ENCODE results near the gene EFCAB5.
"Not testable (repeated sequence)": the region's sequence is repeated elsewhere in the genome, so short reads cannot be mapped to it uniquely, and the experiment has no call there.

The EFCAB5 gene

DNA sequence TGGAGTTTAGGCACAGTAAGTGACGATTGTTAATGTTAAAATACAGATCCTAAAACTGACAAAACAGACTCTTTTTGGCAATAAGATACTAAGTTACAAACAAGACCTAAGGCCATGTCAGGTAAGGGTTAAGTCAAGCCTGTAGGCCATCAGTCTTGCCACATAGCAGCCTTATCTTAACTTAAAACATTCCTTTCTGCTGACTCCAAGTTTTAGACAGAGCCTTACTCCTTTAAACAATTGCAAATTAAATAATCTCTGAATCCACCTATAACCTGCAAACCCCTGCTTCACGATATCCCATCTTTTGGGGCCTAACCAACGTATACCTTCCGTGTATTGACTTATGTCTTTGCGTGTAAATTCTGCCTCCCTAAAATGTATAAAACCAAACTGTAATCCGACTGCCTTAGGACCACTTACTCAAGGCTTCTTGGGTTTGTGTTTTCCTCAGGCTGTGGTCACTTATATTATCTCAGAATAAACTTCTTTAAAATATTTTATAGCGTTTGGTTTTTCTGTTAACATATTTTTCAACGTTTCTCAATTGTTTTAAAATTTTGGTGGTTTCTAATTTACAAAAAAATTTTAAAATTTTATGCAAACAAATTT is 64.4 kb downstream of the EFCAB5 start:
- DNase-seq (ENCODE audit: low read depth): no peak

GRCh38 chr17:30011934-30012333 is 70.5 kb downstream of the EFCAB5 start:
- DNase-seq (ENCODE audit: low read depth): not testable (repeated sequence)

DNA sequence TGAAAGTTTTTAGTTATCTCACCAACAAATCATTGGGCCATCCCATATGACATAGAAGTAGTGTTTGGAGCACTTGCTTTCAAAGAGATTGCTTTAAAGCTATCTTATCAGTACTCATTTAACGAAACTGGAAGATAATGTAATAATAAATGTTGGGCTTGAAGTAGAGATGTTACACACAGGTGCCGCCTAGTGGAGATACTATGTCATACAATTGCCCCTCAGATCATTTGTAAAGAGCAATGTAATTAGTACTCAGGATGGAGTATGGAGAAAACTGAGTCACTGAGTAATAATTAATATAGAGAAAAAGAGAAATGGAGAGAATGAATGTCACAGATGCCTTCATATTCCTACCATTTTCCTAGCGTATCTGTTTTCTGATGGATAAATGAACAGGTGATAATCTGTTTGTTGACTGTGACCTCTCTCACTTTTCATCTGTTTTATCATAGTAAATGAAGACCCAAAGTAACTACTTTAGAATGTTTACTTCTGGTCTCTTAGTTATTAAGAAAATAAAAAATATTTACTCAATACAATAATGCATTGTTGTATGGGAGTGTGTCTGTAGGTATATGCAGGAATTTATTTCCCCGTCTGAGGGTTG is 80.4 kb downstream of the EFCAB5 start:
- DNase-seq (ENCODE audit: low read depth): peak; percentile 33

GRCh38 chr17:30025325-30025724 is 83.9 kb downstream of the EFCAB5 start:
- DNase-seq (ENCODE audit: low read depth): not testable (repeated sequence)

DNA sequence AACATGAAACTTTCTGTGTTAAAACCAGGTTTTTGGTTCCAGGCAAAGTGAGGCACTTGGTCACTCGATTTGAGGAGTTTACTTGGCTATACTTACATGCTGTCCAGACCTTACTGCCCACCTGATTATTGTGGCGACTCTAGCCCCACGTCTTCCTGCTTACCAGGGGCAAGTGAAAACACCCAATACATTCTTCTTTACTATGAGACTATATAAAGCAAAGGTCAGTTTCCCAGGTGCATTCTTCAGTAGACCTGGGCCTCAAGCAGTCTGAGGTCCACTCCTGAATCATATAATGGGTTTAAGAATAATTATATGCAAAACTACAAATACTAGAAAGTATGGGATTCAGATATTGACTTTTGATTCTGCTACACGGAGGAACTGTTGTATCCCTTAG is 86.2 kb downstream of the EFCAB5 start:
- no peak for DNase-seq (ENCODE audit: low read depth)

DNA sequence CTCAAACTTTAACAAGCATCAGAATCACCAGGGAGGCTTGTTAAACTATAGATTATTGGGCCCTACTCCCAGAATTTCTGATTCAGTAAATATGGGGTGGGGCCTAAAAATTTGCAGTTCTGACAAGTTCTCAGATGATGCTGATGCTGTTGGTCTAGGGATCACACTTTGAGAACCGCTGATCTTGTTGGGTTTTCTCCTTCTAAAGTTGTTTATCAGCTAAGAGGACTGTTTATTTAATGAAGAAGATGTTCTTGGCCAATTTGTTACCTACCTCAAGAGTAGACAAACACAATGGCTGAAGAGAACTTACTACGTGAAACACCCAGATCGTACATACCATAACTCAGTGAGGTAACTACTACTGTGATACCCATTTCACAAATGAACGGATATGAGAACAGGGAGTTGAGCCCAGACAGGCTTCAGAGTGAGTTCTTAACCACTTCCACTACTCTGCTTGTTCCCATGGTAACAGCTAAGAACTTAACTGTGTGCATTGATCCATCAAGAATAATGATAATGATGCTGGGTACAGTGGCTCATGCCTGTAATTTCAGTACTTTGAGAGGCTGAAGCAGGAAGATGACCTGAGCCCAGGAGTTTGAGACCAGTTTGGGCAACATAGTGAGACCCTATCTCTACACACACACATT is 89.9 kb downstream of the EFCAB5 start:
- DNase-seq (ENCODE audit: low read depth): no peak

DNA sequence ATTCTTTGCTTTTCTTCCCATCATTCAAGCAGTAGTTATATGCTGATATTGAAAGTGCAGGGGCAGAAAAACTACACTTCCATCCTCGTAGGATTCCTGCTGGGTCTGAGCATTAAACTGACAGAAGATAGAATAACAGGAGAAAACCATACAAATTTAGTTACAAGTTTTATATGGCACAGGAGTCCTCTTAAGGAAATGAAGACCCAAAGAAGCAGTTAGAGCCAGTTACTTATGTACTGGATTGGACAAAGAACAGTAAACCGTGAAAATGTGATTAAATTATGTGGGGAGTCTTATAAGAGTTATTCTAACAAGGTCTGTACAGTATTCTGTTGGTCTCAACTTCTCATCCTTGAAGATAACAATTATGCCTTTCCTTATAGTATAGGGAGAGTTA is 93.9 kb downstream of the EFCAB5 start:
- DNase-seq (ENCODE audit: low read depth): no peak

GRCh38 chr17:30040719-30041518 is 99.5 kb downstream of the EFCAB5 start:
- DNase-seq (ENCODE audit: low read depth): peak; percentile 6

DNA sequence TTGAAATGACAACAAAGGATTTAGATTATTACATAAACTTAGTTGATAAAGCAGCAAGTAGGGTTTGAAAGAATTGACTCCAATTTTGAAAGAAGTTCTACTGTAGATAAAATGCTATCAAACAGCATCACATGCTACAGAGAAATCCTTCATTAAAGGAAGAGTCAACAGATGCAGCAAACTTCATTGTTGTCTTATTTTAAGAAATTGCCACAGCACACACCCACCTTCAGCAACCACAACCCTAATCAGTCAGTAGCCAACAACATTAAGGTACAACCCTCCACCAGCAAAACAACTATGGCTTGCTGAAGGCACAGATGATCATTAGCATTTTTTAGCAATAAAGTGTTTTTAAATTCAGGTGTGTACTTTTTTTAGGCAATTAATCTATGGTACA is 100.1 kb downstream of the EFCAB5 start:
- DNase-seq (ENCODE audit: low read depth): no peak

- DNase-seq (ENCODE audit: low read depth): no peak
Observed at GRCh38 chr17:30062372-30062771, 120.9 kb downstream of the EFCAB5 start.

GRCh38 chr17:30064738-30065137 is 123.3 kb downstream of the EFCAB5 start:
- no peak for DNase-seq (ENCODE audit: low read depth)

- no peak for DNase-seq (ENCODE audit: low read depth)
Observed at GRCh38 chr17:30068465-30068864, 127.0 kb downstream of the EFCAB5 start.

DNA sequence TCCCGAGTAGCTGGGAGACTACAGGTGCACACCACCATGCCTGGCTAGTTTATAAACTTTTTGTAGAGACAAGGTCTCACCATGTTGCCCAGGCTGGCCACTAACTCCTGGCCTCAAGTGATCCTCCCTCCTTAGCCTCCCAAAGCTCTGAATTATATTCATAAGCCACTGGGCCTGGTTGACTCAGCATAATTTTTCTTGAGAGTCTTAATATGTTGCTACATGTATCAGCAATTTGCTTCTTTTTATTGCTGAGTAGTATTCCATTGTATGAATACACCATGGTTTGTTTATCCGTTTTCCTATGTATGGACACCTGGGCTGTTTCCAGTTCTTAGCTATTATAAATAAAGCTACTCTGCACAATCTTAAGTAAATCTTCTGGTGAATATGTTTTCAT is 132.8 kb downstream of the EFCAB5 start:
- DNase-seq (ENCODE audit: low read depth): no peak

DNA sequence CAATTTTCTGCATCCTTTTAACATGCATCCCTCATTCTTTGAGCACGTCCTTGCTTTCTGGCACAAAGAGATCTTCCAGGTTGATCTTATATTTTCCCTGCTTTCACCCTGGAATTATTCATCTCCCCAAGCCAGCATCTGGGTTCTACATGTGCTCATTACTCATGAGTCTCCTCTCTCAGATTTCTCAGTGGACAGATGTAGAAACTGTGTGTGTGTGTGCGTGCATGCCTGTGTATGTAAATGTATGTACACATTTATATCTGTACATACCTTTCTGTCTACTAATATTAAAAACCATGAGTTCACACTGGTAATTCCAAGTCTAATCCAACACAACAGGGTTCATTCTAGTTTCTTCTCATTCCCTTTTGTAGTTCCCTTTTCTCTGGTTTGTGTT is 133.3 kb downstream of the EFCAB5 start:
- DNase-seq (ENCODE audit: low read depth): no peak

DNA sequence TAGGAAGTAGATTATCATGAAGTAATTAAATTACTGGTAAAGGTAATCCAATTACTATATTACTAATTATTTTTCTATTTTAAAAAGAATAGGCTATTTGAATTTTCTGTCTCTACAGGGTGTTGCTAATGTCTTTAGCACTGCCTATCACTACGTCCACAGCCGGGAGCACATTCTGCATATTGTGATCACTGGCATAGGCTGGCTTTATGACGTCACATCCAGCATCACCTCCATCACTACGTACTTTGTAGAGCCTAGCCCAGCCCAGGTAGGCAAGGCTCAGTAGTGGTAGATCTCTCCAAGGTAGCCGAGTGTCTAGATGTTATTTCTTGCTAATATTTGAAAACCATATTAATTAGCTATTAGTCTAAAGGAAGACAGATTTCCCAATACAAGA is 141.3 kb downstream of the EFCAB5 start:
- DNase-seq (ENCODE audit: low read depth): no peak

GRCh38 chr17:30084788-30085187 is 143.4 kb downstream of the EFCAB5 start:
- DNase-seq (ENCODE audit: low read depth): no peak

DNA sequence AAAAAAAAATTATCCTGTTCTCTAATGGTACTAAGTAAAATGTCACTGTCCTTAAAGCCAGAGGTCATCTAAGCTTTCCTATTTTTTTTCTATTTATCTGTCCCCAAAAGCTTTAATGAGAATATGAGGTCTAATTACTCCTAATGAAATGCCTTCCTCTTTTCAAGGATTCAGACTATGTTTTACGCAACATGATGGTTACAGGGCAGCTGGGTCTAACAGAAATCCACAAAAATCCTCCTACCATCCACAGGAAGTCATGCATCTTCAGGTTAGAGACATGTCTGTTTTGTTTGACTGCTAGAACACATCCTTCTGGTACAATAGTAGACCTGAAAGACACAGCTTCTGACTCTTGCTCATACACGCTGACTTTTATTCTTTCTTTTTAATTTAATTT is 145.5 kb downstream of the EFCAB5 start:
- no peak for DNase-seq (ENCODE audit: low read depth)

GRCh38 chr17:30087431-30087830 is 146.0 kb downstream of the EFCAB5 start:
- DNase-seq (ENCODE audit: low read depth): not testable (repeated sequence)

DNA sequence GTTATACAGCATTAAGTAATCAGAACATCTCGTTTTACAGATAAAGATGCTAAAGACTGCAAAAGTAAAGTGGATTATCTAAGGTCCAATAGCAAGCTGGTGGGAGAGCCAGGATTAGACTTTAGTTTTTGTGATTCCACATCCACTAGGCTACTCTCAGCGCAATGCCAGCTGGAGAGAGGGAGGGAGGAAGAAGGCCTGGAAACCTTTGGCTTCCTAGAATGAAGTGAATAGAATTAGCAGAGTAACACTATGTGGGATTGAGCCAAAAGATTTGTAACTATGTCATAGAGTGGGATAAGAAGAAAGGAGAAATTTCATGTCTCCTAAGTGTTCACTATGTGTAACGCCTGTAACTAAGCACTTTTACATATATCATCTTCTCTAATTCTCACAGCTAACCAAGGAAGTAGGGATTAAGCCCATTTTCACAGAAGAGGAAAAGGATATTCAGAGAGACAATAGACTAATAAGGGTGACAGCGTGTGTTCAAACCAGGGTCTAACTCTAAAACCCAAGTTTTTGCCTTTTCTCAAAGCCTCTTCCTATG is 149.8 kb downstream of the EFCAB5 start:
- no peak for DNase-seq (ENCODE audit: low read depth)

GRCh38 chr17:30091771-30092170 is 150.3 kb downstream of the EFCAB5 start:
- DNase-seq (ENCODE audit: low read depth): peak; percentile 52

DNA sequence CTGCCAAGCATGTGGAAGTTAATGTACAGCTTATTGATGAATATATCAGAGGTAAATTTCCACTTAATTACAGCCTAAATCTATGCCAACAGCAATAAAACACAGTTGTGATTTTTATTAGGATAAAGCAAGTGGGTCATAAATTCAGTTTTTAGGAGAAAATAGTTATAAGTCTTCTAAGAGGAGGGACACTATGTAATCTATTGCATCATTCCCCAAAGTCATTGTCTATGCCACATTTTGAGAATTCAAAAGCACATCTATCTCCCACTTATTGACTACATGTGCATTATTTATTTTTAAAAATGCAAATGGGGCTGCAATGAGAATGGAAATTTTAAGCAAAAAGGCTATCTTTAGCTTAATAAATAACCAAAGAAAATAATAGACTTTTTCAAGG is 151.5 kb downstream of the EFCAB5 start:
- DNase-seq (ENCODE audit: low read depth): no peak

- DNase-seq (ENCODE audit: low read depth): peak; percentile 22
Observed at GRCh38 chr17:30093463-30094147, 152.2 kb downstream of the EFCAB5 start.
